T-helper 9 cell (primary cell): ENCODE results near the gene ANO6.
"Not testable (repeated sequence)": the region's sequence is repeated elsewhere in the genome, so short reads cannot be mapped to it uniquely, and the experiment has no call there.

ENCODE experiments used
- DNase-seq: peaks from one replicate; pipeline ENCODE4 v3.0.0-alpha.2; 2020

The ANO6 gene

GRCh38 chr12:45244561-45245343 lies 28.9 kb downstream of the ANO6 start:
- no peak for DNase-seq

GRCh38 chr12:45246236-45246635 lies 30.3 kb downstream of the ANO6 start:
- DNase-seq: no peak

GRCh38 chr12:45247589-45247988 lies 31.7 kb downstream of the ANO6 start:
- DNase-seq: no peak

GRCh38 chr12:45248095-45248494 lies 32.2 kb downstream of the ANO6 start:
- DNase-seq: no peak

GRCh38 chr12:45254254-45254653 lies 38.4 kb downstream of the ANO6 start:
- DNase-seq: no peak

GRCh38 chr12:45256721-45257120 lies 40.8 kb downstream of the ANO6 start:
- no peak for DNase-seq

- no peak for DNase-seq
These were observed 41.5 kb downstream of the ANO6 start for GRCh38 chr12:45257185-45257930.

GRCh38 chr12:45259675-45260074 lies 43.8 kb downstream of the ANO6 start:
- DNase-seq: no peak

GRCh38 chr12:45260104-45260815 lies 44.4 kb downstream of the ANO6 start:
- no peak for DNase-seq

GRCh38 chr12:45260854-45261253 lies 45.0 kb downstream of the ANO6 start:
- DNase-seq: no peak

- DNase-seq: not testable (repeated sequence)
These were observed 46.3 kb downstream of the ANO6 start for GRCh38 chr12:45262185-45262584.

GRCh38 chr12:45263587-45263986 lies 47.7 kb downstream of the ANO6 start:
- no peak for DNase-seq

- no peak for DNase-seq
These were observed 52.9 kb downstream of the ANO6 start for GRCh38 chr12:45268672-45269411.

GRCh38 chr12:45269412-45269751 lies 53.5 kb downstream of the ANO6 start:
- DNase-seq: no peak

GRCh38 chr12:45270951-45271350 lies 55.1 kb downstream of the ANO6 start:
- no peak for DNase-seq

GRCh38 chr12:45273717-45274271 lies 57.9 kb downstream of the ANO6 start:
- no peak for DNase-seq

GRCh38 chr12:45276154-45276755 lies 60.4 kb downstream of the ANO6 start:
- no peak for DNase-seq

- no peak for DNase-seq
These were observed 62.6 kb downstream of the ANO6 start for GRCh38 chr12:45278447-45278846.

GRCh38 chr12:45279931-45280830 lies 64.3 kb downstream of the ANO6 start:
- DNase-seq: no peak

GRCh38 chr12:45281994-45282393 lies 66.1 kb downstream of the ANO6 start:
- DNase-seq: no peak

GRCh38 chr12:45282411-45282810 lies 66.5 kb downstream of the ANO6 start:
- DNase-seq: no peak
